ENCODE results near the gene MAP2K3.

Gene MAP2K3

GRCh38 chr17:21284319-21285163 lies at the start of gene MAP2K3:
MAP2K3 (plus strand) TSS chr17:21284711; CDS start chr17:21284921, 210 bp downstream.
- DNase-seq (ENCODE audit: low read depth, low spot score): peak; percentile 93

- no peak for DNase-seq (ENCODE audit: low read depth, low spot score)
Observed at GRCh38 chr17:21235921-21236320, 48.6 kb upstream of the MAP2K3 start.

- no peak for DNase-seq (ENCODE audit: low read depth, low spot score)
Observed at GRCh38 chr17:21239680-21240368, 44.7 kb upstream of the MAP2K3 start.

- no peak for DNase-seq (ENCODE audit: low read depth, low spot score)
Observed at GRCh38 chr17:21240369-21241055, 44.0 kb upstream of the MAP2K3 start.

GRCh38 chr17:21241564-21241963 lies 42.9 kb upstream of the MAP2K3 start:
- no peak for DNase-seq (ENCODE audit: low read depth, low spot score)

GRCh38 chr17:21242026-21242697 lies 42.3 kb upstream of the MAP2K3 start:
- DNase-seq (ENCODE audit: low read depth, low spot score): no peak

- DNase-seq (ENCODE audit: low read depth, low spot score): no peak
Observed at GRCh38 chr17:21242780-21243515, 41.6 kb upstream of the MAP2K3 start.

- no peak for DNase-seq (ENCODE audit: low read depth, low spot score)
Observed at GRCh38 chr17:21243516-21244303, 40.8 kb upstream of the MAP2K3 start.

- DNase-seq (ENCODE audit: low read depth, low spot score): no peak
Observed at GRCh38 chr17:21245639-21246084, 38.8 kb upstream of the MAP2K3 start.

GRCh38 chr17:21246698-21247097 lies 37.8 kb upstream of the MAP2K3 start:
- DNase-seq (ENCODE audit: low read depth, low spot score): no peak

GRCh38 chr17:21247552-21248258 lies 36.8 kb upstream of the MAP2K3 start:
- no peak for DNase-seq (ENCODE audit: low read depth, low spot score)

GRCh38 chr17:21248500-21248899 lies 36.0 kb upstream of the MAP2K3 start:
- no peak for DNase-seq (ENCODE audit: low read depth, low spot score)

GRCh38 chr17:21249086-21249795 lies 35.3 kb upstream of the MAP2K3 start:
- no peak for DNase-seq (ENCODE audit: low read depth, low spot score)

- no peak for DNase-seq (ENCODE audit: low read depth, low spot score)
Observed at GRCh38 chr17:21249920-21250703, 34.4 kb upstream of the MAP2K3 start.

- DNase-seq (ENCODE audit: low read depth, low spot score): no peak
Observed at GRCh38 chr17:21250854-21251253, 33.7 kb upstream of the MAP2K3 start.

- DNase-seq (ENCODE audit: low read depth, low spot score): no peak
Observed at GRCh38 chr17:21251337-21252010, 33.0 kb upstream of the MAP2K3 start.

- DNase-seq (ENCODE audit: low read depth, low spot score): no peak
Observed at GRCh38 chr17:21252289-21252795, 32.2 kb upstream of the MAP2K3 start.
